Heart left ventricle (tissue), 16 donors: Measurements from ENCODE around the gene ITPRID1. TPM values are rescaled to one million over a fixed set of nuclear protein-coding genes. Genes with fewer than 3 reads are reported as not detected.

Source experiments
- ATAC-seq, 4 donors: fragments of 200-7000 bp; cut with Tn5 transposase; one replicate each; pipeline ENCODE4 v1.9.1; 2020 to 2022; ENCODE audit warnings: moderate library complexity in 4 of 4, mild to moderate bottlenecking in 3 of 4, moderate number of reproducible peaks in 1 of 4
- DNase-seq, 5 donors: peaks; one replicate each; pipeline ENCODE4 v3.0.0-alpha.2; 2020
- H3K27ac ChIP-seq, 12 donors: fragments of 200-600 bp; sonication (generic) in 4 of 12; one replicate each; pipeline versions ENCODE4 v1.5.0 to v1.8.0; 2016 to 2022; ENCODE audit warnings: mild to moderate bottlenecking in 2 of 12
- H3K27me3 ChIP-seq, 9 donors: fragments of 200-600 bp; sonication (generic) in 2 of 9; one replicate each; pipeline versions ENCODE4 v1.5.1 to v1.8.0; 2016 to 2022; ENCODE audit warnings: mild to moderate bottlenecking in 3 of 9
- H3K36me3 ChIP-seq, 9 donors: fragments of 200-600 bp; sonication (generic) in 2 of 9; one replicate each; pipeline versions ENCODE4 v1.5.0 to v1.8.0; 2018 to 2022; ENCODE audit warnings: mild to moderate bottlenecking in 2 of 9
- H3K4me1 ChIP-seq, 12 donors: fragments of 200-600 bp; sonication (generic) in 4 of 12; one replicate each; pipeline versions ENCODE4 v1.5.0 to v1.8.0; 2016 to 2022; ENCODE audit warnings: mild to moderate bottlenecking in 3 of 12
- H3K4me3 ChIP-seq, 12 donors: fragments of 200-600 bp; sonication (generic) in 4 of 12; one replicate each; pipeline versions ENCODE4 v1.5.0 to v1.8.0; 2017 to 2022; ENCODE audit warnings: mild to moderate bottlenecking in 9 of 12, moderate library complexity in 4 of 12
- H3K9me3 ChIP-seq, 12 donors: fragments of 200-600 bp; sonication (generic) in 4 of 12; one replicate each; pipeline versions ENCODE4 v1.5.0 to v1.8.0; 2016 to 2022; ENCODE audit warnings: mild to moderate bottlenecking in 1 of 12
- POLR2A ChIP-seq, 2 donors: fragments of 450-650 bp; IDR thresholded peaks; one replicate each; pipeline ENCODE4 v1.6.1; 2017; ENCODE audit warnings: antibody characterized with exemption in 2 of 2, mild to moderate bottlenecking in 2 of 2, moderate library complexity in 2 of 2
- WGBS, 4 donors: extraction: QIAGEN DNeasy Blood & Tissue Kit in 2 of 4; methylation state at CpG; one replicate each; pipeline versions ENCODE4 v1.1.5 to v1.1.7; 2013 to 2018; 5-methylcytosine and 5-hydroxymethylcytosine counted together
- intact Hi-C, 10 donors: fragments of 100-400 bp; cut with DNase I; formaldehyde crosslinking; loops; one replicate each; pipeline versions ENCODE4 v1.11.1 to v1.14.2; 2022
- polyA plus RNA-seq, 2 donors: library from polyadenylated mRNA; stranded (reverse); fragments of 200-250 nt; gene quantifications; one replicate each; pipeline ENCODE4 v1.2.3, GENCODE V29; 2013
- total RNA-seq, 9 donors: library from RNA; depleted of rRNA in 2 of 9; stranded (reverse); fragments of >200 nt in 2 of 9; fragmentation: NEBNext Ultra II Directional in 3 of 9; extraction: Animal tissue kit (Norgen Biotek cat#: 25700) in 3 of 9; gene quantifications; one replicate each; pipeline versions ENCODE4 v1.1.0 to v1.2.4, GENCODE V29; 2016 to 2023
- TF ChIP-seq, protein P1 (sequence below), 12 donors: fragments of 200-600 bp; sonication (generic) in 4 of 12; IDR thresholded peaks; one replicate each; pipeline versions ENCODE4 v1.5.0 to v1.8.0; 2018 to 2022; ENCODE audit warnings: antibody characterized with exemption in 12 of 12, mild to moderate bottlenecking in 5 of 12
- donor health status: ischemic (EF 13 %, LVEDD 7.1; RV severe dilation, severe dysfunction).
- donor health status: healthy with polysubstance abuse.
- donor health status: DM: no; HTN: yes; CAD: no.
- donor health status: DM: no; HTN: no; CAD: no.
- donor health status: ischemic (EF 25% LVEDD 6.9; RV normal size, moderate dysfunction).
- donor health status: ischemic (EF 25% LVEDD 5.7; RV mildly dilated, moderate dysfunction).
- donor health status: healthy.
- donor health status: DM: yes; HTN: yes; CAD: no.
- donor health status: ischemic (EF 35%, LVEDD 5.7; RV mildly dilated, moderate dysfunction).
- donor health status: nonischemic (EF 11% LVEDD 7.7; RV severe dilation, severe dysfunction).
- donor health status: DM: yes; HTN: yes; CAD: no.
- donor health status: PGD.
- donor health status: ischemic (EF 29% LVEDD 5.4; RV normal size, mild dysfunction).
- donor health status: nonischemic (EF 23%, LVEDD 6.1; RV moderate dilation, normal function).

ITPRID1 gene
- total and polyA plus RNA-seq, 11 donors, result 0.19 TPM; not detected in 10

DNA sequence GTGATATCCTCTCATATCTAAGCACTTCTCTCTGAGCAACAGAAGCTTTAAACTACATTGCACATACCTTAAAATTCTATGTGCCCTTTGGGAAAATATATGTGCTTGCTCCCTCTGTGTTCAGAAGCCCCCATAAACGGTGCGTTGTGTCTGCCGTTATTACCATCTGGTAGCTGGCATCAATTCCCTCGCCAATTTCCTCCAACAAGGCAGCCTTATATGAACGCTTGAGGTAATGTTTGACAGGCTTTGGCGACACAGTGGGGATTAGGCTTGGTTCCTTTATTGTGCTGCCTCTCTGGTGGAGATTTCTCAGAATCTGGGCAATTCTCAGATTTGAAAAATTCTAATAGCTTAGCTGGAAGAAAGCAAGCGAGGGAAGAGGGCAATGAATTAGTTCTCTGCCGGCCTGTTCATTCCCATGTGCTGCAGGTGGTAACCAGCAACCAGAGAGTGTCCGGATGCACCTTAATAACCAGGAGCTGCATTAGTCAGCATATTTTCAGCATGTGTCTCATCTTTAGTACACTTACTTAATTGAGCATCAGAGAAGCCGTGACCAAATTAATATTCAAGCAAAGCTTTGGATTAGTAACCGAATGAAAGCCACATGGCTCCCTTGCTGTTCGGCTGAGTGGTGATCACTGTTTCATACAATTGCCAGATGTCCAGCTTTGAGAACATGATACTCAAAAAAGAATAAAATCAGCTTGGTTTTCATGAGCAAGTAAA is 165.8 kb downstream of the ITPRID1 start:
- no peaks in the 10 kb centered on the region for H3K4me1 ChIP-seq
- intact Hi-C loops, result no loop called here
- ATAC-seq, result no peak
- no peak overlapping the region for H3K4me3 ChIP-seq
- no peak overlapping the region for H3K27ac ChIP-seq
- TF ChIP-seq POLR2A (IDR thresholded peaks at IDR 0.05), result no peak
- TF ChIP-seq, protein P1, sequence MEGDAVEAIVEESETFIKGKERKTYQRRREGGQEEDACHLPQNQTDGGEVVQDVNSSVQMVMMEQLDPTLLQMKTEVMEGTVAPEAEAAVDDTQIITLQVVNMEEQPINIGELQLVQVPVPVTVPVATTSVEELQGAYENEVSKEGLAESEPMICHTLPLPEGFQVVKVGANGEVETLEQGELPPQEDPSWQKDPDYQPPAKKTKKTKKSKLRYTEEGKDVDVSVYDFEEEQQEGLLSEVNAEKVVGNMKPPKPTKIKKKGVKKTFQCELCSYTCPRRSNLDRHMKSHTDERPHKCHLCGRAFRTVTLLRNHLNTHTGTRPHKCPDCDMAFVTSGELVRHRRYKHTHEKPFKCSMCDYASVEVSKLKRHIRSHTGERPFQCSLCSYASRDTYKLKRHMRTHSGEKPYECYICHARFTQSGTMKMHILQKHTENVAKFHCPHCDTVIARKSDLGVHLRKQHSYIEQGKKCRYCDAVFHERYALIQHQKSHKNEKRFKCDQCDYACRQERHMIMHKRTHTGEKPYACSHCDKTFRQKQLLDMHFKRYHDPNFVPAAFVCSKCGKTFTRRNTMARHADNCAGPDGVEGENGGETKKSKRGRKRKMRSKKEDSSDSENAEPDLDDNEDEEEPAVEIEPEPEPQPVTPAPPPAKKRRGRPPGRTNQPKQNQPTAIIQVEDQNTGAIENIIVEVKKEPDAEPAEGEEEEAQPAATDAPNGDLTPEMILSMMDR (IDR thresholded peaks at IDR 0.05), result no peak
- WGBS, 4 donors, result 89 to 95% (median 90%) methylated on average over 12 of the region's 12 CpGs
- no peak for DNase-seq
- H3K9me3 ChIP-seq, result no peaks in the 10 kb centered on the region
- H3K27me3 ChIP-seq, result peaks cover 0 to 3% (median 0%) of the 10 kb centered on the region in 9 donors
- H3K36me3 ChIP-seq, result no peaks in the 10 kb centered on the region

DNA sequence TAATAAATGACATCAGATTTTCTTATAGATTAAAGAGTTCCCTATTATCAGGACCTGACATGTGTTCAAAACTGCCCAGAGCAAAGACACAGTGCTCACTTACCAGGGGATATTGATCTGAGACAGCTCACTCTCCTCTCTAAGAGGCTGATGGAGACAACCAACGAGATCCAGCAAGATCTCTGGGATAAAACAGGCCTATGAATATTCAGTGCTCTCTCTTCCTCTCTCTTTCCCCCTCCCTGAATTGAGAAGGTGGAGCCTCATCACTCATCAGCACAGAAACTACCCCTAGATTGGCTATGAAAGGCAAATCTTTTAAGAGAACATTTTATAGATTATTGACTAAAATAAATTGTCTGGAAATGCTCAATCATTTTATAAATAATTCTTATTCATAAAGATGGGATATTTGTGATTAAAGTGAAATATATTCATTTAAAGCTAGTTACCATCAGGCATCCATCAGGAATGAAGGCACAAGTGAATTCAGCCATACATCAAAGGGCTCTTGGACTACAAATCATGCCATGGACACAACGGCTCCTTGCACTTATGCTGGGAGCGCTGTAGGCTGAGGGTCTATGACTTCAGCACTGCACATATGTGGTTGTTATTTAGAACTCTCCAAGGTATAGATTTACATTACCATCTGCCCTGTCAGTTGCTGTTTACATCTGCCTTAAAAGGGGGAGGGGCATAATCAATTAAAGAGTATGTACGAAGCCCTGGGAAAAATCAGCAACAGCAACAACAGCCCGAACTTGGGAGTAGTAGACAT is 169.7 kb downstream of the ITPRID1 start:
- ATAC-seq, result no peak
- H3K27me3 ChIP-seq, result no peaks in the 10 kb centered on the region
- no peak for DNase-seq
- no peaks in the 10 kb centered on the region for H3K9me3 ChIP-seq
- no peak overlapping the region for H3K4me3 ChIP-seq
- H3K36me3 ChIP-seq, result no peaks in the 10 kb centered on the region
- TF ChIP-seq, protein P1 (IDR thresholded peaks at IDR 0.05), result no peak
- no peak for TF ChIP-seq POLR2A (IDR thresholded peaks at IDR 0.05)
- H3K27ac ChIP-seq, result no peak overlapping the region
- intact Hi-C loops, result no loop called here
- 64 to 74% (median 71%) methylated on average over 5 of the region's 5 CpGs for WGBS, 4 donors
- H3K4me1 ChIP-seq, result peaks cover 0 to 6% (median 0%) of the 10 kb centered on the region in 12 donors

DNA sequence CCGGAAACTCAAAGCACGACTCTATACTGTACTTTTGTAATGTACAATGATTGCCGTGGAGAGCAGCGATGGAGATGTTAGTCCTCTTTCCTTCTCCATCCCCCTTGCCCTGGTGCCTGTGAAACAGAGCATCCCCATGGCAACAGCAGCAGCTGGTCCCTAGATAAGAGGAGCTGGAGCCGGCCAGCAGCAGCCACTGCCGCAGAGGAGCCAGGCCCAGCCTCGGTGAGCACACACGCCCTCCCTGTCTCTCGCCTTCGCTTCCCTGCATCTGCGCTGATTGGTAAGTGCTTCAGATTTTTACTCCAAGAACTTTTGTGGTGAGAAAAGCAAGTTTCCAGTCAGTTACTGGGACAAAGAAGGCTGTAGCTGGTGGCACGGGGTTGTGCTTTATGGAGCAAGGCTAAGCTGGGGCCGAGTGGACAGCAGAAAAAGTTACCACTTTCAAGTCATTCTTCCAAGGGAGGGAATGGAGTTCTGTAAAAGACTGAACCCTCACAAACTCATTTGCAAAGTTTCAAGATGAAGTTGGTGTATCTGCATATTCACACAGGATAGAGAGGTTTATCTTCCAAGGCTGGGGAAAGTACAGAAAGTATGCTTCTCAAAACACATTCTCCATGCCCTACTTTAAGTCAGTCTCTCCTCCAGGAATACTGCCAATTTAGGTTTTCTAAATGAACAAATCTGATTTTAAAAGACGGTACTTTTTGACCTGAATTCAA is 173.3 kb downstream of the ITPRID1 start, which contains the start of gene PPP1R17:
PPP1R17 (plus strand) TSS at position 192 of the 725 bp plus-strand sequence. CDS start 5,227 bp downstream, outside the sequence.
- WGBS, 4 donors, result 38 to 65% (median 50%) methylated on average over 14 of the region's 14 CpGs
- peak; percentile 13 to 61 (median 49) for DNase-seq
- TF ChIP-seq POLR2A (IDR thresholded peaks at IDR 0.05), result no peak
- TF ChIP-seq, protein P1 (IDR thresholded peaks at IDR 0.05), result no peak
- no peaks in the 10 kb centered on the region for H3K36me3 ChIP-seq
- ATAC-seq, result peak in 3 of 4 donors; percentile 72 to 84 (median 72)
- H3K4me3 ChIP-seq, result no peak within 1 kb of the TSS
- H3K27me3 ChIP-seq, result no peaks in the 10 kb centered on the region
- no peak within 1 kb of the TSS for H3K27ac ChIP-seq
- intact Hi-C loops, result no loop called here
- H3K9me3 ChIP-seq, result no peaks in the 10 kb centered on the region
- H3K4me1 ChIP-seq, result peaks cover 0 to 14% (median 0%) of the 10 kb centered on the region in 12 donors
